Posterior cingulate gyrus (tissue), 11 donors: ENCODE results near the gene DCC.
A peak's percentile ranks its signal among the peaks of the same experiment; 100 is the strongest.

Source experiments
- DNase-seq, 10 donors: peaks; one replicate each; pipeline versions ENCODE4 v3.0.0 to v3.0.0-alpha.2; 2020 to 2021; ENCODE audit warnings: mixed read lengths in 3 of 10
- intact Hi-C: fragments of 100-400 bp; cut with DNase I; formaldehyde crosslinking; loops from one replicate; pipeline ENCODE4 v1.15.1; 2023

DCC gene

DNA sequence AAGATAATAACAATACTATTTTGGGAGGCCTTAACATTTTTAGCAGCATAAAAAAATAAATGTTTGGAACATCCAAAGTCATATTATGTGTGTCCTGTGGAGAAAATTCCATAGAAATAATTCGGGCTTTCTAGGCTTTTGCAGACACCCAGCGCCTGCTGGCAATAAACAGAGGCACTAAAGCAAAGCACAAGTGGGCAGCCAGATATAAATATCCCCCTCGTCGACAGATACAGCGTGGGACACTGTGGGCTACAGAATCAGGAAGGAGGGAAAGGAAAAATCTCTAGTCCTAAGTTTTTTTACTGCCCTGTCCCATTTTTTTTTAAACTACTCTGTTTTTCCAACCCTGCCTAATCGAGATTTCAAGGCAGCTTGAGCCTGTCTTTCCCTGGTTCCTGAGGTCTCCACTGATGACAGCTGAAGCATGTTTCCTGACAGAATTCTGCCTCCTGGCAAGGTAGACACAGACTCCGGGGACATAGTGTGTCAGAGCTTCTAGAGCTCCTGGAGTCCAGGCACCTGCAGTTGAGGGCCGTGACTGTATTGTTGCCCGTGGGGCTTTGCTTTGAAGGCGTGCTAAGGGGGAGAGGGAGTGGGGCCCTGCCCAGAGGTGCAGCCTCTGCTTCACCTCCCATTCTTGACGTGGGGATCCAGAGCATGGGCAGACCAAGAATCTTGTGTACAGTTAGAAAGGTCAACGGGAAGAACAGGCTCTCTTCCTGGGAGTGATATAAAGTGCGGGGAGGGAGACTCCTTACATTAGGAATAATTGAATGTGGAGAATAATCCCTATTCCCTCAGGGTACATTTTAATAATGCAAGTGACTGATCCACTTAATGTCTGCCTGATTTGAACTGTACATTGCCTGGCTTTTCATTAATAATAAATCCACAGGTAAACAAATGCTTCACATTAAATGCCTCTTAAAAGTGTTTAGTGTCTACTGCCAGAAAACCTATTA is 232.3 kb downstream of the DCC start:
- DNase-seq = peak in 6 of 10 donors; percentile 11 to 81 (median 44)
- intact Hi-C loops = no loop called here

DNA sequence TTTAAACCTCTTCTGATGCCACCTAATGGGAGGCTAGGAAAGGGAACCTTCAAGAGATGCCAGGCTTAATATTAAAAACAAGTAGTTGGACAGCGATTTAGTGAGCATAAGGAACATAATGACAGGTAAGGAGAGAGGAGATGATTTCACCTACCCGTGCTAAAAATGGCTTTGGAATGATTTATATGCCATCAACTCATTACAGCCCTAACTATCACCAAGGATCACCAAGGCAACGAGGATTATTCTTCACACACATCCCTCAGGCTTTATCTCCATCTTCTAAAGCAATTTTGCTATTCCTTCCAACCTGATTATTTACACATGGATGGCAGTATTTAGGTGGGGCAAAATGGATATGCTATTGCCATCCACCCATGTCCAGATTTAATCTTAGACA is 237.8 kb downstream of the DCC start:
- intact Hi-C loops = no loop called here
- DNase-seq = no peak

DNA sequence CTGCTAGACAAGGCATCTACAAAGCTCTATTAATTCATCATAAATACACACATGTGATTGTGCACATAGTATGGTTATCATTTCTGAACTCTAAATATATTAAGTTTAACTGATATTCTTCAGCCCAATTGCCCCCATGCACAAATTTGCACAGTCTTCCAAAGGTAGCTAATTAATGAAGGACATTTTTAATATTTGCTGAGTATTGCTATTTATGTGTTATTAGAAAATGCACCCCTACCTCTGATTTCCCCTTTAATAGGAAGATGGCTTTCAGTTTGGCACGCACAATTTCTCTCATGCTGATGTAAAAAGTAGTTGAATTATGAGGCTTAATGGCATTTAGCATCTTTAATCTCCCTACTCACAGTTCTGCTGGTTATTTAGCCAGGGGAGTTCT is 242.1 kb downstream of the DCC start:
- no peak for DNase-seq
- intact Hi-C loops = no loop called here

DNA sequence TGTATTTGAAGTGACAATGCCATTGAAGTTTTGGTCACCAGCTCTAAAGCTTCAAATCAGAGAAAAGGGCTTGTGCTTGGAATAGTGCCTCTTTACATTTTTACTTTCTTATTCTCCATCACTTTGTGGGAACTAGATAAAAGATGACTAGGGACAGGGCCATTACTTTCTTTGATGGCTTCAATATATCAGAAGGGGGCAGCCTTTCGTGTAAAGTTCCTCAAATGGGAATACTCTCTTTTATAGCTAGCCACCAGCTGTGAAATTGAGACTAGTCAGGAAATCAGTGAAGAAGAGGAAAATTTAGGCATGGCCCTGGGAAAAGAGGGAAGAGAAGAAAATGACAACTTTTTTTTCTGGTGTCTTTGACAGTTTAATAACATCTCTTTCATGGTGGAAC is 242.5 kb downstream of the DCC start:
- intact Hi-C loops = no loop called here

GRCh38 chr18:52588931-52589330 is 248.9 kb downstream of the DCC start:
- intact Hi-C loops = no loop called here
- DNase-seq = no peak

More for the DNA sequence above, 242.5 kb downstream of the DCC start:
- DNase-seq = no peak

GRCh38 chr18:52596748-52597435 is 256.9 kb downstream of the DCC start:
- intact Hi-C loops = no loop called here
- no peak for DNase-seq

- intact Hi-C loops = no loop called here
- no peak for DNase-seq
Observed at GRCh38 chr18:52598921-52599320, 258.9 kb downstream of the DCC start.

- DNase-seq = no peak
- intact Hi-C loops = no loop called here
Observed at GRCh38 chr18:52602820-52603219, 262.8 kb downstream of the DCC start.

DNA sequence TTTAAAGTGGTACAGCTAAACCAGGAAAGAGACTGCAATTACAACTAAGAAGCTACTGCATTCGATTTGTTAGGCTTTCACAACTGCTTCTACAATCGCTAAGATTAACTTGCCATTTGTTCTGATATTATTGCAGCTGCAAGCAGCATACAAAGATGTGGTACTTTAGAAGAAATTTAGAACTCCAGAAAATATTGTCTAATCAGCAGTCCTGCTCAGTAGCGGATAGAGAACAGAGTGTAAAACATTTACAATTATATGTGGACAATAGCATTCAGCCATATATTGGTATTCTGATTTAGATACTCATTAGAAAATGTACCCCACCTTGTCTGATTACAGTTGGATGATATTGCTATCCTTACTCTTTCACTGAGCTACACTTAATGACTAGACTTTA is 265.3 kb downstream of the DCC start:
- intact Hi-C loops = no loop called here
- DNase-seq = no peak

DNA sequence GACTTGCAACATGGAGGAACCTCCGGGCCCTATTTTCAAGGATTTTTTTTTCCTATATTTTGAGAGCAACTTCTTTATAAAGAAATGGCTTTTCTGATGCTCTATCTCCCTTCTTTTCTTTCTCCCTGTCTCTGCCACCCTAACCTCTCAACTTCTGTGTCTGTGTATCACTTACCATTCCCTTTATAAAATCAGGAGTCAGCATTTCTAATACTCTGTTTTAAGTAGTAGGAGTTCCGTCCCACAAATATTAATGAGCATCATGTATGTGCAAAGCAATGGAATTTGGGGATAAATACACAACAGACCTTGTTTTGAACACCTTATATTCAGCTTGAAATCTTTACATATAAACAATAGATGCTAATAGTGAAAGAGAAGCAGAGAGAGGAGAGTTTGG is 268.0 kb downstream of the DCC start:
- no peak for DNase-seq
- intact Hi-C loops = no loop called here

GRCh38 chr18:52610451-52611115 is 270.6 kb downstream of the DCC start:
- intact Hi-C loops = no loop called here
- no peak for DNase-seq

DNA sequence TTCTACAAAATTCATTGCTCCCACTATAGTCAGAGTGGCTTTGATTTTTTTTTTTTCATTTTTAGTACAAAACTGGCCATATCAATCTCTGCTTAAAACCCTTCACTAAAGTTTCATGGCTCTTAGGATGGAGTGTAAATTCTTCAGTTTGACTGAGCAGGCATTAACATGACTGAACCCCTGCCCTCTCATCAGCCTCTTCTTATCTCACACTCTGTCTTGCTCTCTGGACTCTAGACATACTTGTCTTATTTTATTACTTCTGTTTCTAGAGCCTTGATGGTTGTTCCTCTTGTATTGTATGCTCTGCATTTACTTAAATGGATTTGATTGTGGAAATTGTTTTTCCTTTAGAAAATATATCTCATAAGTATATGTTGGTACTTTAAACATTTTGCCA is 272.4 kb downstream of the DCC start:
- intact Hi-C loops = no loop called here
- no peak for DNase-seq

DNA sequence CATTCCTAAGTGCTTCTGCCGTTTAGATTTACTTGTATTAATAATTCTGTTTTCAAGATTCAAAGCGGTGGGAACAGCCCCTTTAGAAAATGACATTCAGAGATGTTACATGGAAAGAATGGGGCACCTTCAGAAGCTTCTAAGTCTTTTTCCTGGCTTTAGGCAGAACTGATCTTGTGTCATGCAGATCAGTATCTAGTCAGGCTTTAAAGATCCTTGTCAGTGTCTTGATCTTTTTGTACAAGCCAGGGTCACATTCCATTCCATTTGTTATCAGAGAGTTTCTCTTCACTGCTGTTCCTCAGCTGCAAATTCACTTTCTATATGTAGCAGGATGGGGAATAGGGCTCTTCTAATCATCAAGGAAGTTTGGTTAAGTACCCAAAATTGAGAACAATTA is 275.3 kb downstream of the DCC start:
- intact Hi-C loops = no loop called here

DNA sequence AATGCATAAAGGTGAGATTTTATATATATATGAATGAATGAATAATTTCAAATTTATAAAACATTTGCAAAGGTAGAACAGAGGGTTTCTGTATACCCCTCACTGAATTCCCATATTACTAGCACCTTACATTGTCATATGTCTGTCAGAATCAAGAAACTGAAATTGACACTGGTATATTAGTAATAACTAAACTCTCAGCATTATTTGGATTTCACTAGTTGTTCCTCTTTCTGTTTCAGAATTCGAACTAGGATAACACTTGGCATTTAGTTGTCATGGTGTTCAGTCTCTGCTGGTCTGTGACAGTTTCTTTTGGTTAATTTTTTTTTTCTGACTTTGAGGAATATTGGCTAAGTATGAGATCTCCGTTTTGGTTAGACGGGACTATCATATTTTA is 275.9 kb downstream of the DCC start:
- intact Hi-C loops = no loop called here
- DNase-seq = no peak

More for the DNA sequence above, 275.3 kb downstream of the DCC start:
- no peak for DNase-seq

DNA sequence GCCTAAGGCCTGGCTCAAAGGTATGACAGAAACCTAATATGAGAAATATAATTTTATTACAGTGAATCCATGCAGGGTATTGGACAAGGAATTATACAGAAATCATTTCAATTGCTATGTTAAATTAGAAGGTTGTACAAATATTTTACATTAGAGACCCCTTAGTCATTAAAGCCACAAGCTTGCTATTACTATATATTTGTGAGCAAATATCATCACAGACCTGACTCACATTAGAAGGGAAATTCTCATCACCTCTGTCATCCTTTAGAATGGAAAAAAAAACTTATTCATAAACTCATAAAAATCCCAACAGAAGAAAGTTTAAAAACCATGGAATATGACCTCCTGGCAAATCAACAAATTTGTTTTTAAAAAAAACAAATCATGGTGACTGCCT is 277.9 kb downstream of the DCC start:
- intact Hi-C loops = no loop called here
- DNase-seq = no peak

- intact Hi-C loops = no loop called here
- DNase-seq = no peak
Observed at GRCh38 chr18:52620926-52621439, 281.0 kb downstream of the DCC start.

GRCh38 chr18:52624702-52625101 is 284.7 kb downstream of the DCC start:
- no peak for DNase-seq
- intact Hi-C loops = no loop called here

DNA sequence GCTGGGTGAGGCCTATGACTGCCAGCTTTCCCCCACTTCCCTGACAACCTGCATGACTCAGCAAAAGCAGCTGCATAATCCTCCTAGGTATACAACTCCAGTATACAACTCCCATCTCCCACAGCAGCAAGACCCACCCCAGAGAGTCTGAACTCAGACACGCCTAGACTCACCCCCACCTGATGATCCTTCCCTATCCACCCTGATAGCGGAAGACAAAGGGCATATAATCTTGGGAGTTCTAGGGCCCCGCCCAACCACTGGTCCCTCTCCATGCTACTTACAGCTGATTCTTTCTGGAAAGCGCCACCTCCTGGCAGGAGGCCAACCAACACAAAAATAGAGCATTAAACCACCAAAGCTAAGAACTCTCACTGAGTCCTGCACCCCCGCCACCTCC is 296.5 kb downstream of the DCC start:
- intact Hi-C loops = no loop called here
- peak in 1 of 10 donors; percentile 66 for DNase-seq

GRCh38 chr18:52648201-52648600 is 308.2 kb downstream of the DCC start:
- DNase-seq = no peak
- intact Hi-C loops = no loop called here

DNA sequence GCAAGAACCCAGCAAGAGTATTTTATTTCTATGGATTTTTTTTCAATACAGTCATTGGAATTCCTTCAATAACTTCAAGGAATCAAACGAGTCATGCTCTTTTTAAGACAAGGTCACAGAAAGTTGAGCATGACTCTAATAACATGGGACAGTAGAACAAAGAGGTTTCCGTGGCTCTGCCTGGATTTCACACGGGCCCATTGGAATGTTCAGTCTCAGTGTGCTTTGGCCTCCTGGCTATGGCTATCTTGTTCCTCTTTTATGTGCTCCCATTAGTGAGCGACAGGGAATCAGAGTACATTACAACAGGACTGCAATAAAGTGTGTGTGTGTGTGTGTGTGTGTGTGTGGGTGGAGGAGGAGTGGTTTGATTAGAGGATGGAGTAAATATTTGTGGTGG is 312.4 kb downstream of the DCC start:
- no peak for DNase-seq
- intact Hi-C loops = no loop called here
